Ascending aorta (tissue), 2 donors: Measurements from ENCODE around the gene UBE2E2. TPM values are rescaled to one million over a fixed set of nuclear protein-coding genes. Genes with fewer than 3 reads are reported as not detected.

ENCODE experiments used
- DNase-seq, 2 donors: peaks; one replicate each; pipeline ENCODE4 v3.0.0-alpha.2; 2019; ENCODE audit warnings: low spot score in 2 of 2
- H3K27ac ChIP-seq, 2 donors: fragments of 200-600 bp; sonication (generic); one replicate each; pipeline ENCODE4 v1.5.1; 2016 to 2017; ENCODE audit warnings: mild to moderate bottlenecking in 1 of 2
- H3K27me3 ChIP-seq: fragments of 200-600 bp; sonication (generic); one replicate; pipeline ENCODE4 v1.5.1; 2017
- H3K36me3 ChIP-seq, 2 donors: fragments of 200-600 bp; sonication (generic); one replicate each; pipeline ENCODE4 v1.5.1; 2016
- H3K4me1 ChIP-seq, 2 donors: fragments of 200-600 bp; sonication (generic); one replicate each; pipeline ENCODE4 v1.5.1; 2016 to 2017; ENCODE audit warnings: mild to moderate bottlenecking in 1 of 2
- H3K4me3 ChIP-seq, 2 donors: fragments of 200-600 bp; sonication (generic); one replicate each; pipeline ENCODE4 v1.5.1; 2016 to 2017; ENCODE audit warnings: mild to moderate bottlenecking in 1 of 2
- H3K9me3 ChIP-seq, 2 donors: fragments of 200-600 bp; sonication (generic); one replicate each; pipeline ENCODE4 v1.5.1; 2016
- intact Hi-C: fragments of 100-400 bp; cut with DNase I; formaldehyde crosslinking; loops from one replicate; pipeline ENCODE4 v1.15.1; 2023
- total RNA-seq: library from RNA; depleted of rRNA; stranded (reverse); fragments of >200 nt; gene quantifications from one replicate; pipeline ENCODE4 v1.1.0, GENCODE V29; 2016
- TF ChIP-seq, protein P1 (sequence below), 3 experiments: fragments of 200-600 bp in 2 of 3; fragments of 450-650 bp in 1 of 3; sonication (generic) in 2 of 3; IDR thresholded peaks; one replicate each; pipeline ENCODE4 v1.5.1; 2016 to 2019; ENCODE audit warnings: antibody characterized with exemption in 3 of 3, mild to moderate bottlenecking in 1 of 3, moderate library complexity in 1 of 3

Gene UBE2E2
- total RNA-seq, 1 donor from 2014 or later: 5.3 TPM

DNA sequence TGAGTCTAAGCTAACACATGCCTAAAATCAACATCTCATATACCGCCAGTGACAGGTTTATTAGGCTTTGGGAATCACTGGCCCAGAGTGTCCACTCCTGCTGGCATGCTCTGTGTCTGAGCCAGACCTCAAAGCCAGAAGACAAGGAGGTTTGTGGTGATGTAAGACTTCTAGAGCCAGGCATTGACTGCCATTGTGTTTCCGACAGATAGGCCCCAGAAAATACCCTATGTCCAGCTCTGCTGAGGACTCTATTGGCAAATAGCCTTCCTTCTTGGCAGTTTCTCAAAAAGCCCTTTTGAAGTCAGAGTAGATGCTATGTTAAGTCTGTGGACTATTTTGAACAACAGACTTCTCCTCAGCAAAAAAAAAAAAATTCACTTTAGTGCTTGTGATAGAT lies 420.7 kb downstream of the UBE2E2 start:
- DNase-seq: no peak
- Histone ChIP-seq H3K36me3 (no peaks in the 10 kb centered on the region), H3K9me3 (peaks cover 0 to 5% of the 10 kb centered on the region in 2 donors), H3K27me3 (no peaks in the 10 kb centered on the region), H3K4me3 (no peak overlapping the region), H3K4me1 (no peaks in the 10 kb centered on the region), H3K27ac (no peak overlapping the region)
- TF ChIP-seq, protein P1, sequence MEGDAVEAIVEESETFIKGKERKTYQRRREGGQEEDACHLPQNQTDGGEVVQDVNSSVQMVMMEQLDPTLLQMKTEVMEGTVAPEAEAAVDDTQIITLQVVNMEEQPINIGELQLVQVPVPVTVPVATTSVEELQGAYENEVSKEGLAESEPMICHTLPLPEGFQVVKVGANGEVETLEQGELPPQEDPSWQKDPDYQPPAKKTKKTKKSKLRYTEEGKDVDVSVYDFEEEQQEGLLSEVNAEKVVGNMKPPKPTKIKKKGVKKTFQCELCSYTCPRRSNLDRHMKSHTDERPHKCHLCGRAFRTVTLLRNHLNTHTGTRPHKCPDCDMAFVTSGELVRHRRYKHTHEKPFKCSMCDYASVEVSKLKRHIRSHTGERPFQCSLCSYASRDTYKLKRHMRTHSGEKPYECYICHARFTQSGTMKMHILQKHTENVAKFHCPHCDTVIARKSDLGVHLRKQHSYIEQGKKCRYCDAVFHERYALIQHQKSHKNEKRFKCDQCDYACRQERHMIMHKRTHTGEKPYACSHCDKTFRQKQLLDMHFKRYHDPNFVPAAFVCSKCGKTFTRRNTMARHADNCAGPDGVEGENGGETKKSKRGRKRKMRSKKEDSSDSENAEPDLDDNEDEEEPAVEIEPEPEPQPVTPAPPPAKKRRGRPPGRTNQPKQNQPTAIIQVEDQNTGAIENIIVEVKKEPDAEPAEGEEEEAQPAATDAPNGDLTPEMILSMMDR (IDR thresholded peaks at IDR 0.05): no peak
- intact Hi-C loops: no loop called here

DNA sequence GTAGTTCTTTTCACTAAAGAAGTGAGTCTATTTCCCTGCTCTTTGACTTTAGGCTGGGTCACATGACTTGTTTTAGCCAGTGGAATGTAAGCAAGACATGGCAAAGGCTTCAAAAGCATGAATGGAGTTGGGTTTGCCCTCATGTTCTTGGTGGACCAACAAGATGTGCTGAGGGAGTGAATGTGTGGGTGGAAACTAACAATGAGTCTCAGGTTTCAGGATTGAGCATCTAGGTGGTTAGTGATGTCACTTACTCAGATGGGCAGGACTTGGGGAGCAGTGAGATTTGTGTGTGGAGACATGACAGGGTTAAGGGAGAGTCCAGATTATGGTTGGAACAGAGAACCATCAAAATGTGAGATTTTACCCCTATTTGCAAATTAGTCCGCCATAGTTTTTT lies 421.2 kb downstream of the UBE2E2 start:
- Histone ChIP-seq H3K4me1 (no peaks in the 10 kb centered on the region), H3K4me3 (no peak overlapping the region), H3K36me3 (no peaks in the 10 kb centered on the region), H3K27ac (no peak overlapping the region), H3K9me3 (peaks cover 0 to 5% of the 10 kb centered on the region in 2 donors), H3K27me3 (no peaks in the 10 kb centered on the region)
- TF ChIP-seq, protein P1 (IDR thresholded peaks at IDR 0.05): no peak
- intact Hi-C loops: no loop called here
- DNase-seq: no peak

- no peaks in the 10 kb centered on the region for H3K27me3 ChIP-seq
- TF ChIP-seq, protein P1 (IDR thresholded peaks at IDR 0.05): no peak
- H3K4me1 ChIP-seq: no peaks in the 10 kb centered on the region
- H3K4me3 ChIP-seq: no peak overlapping the region
- H3K36me3 ChIP-seq: no peaks in the 10 kb centered on the region
- no peak for DNase-seq
- no peak overlapping the region for H3K27ac ChIP-seq
- H3K9me3 ChIP-seq: peaks cover 0 to 5% of the 10 kb centered on the region in 2 donors
- intact Hi-C loops: no loop called here
Measured at GRCh38 chr3:23626442-23626841, 423.3 kb downstream of the UBE2E2 start.

GRCh38 chr3:23629181-23629894 lies 426.2 kb downstream of the UBE2E2 start:
- H3K9me3 ChIP-seq: peaks cover 0 to 5% of the 10 kb centered on the region in 2 donors
- DNase-seq: no peak
- intact Hi-C loops: no loop called here

DNA sequence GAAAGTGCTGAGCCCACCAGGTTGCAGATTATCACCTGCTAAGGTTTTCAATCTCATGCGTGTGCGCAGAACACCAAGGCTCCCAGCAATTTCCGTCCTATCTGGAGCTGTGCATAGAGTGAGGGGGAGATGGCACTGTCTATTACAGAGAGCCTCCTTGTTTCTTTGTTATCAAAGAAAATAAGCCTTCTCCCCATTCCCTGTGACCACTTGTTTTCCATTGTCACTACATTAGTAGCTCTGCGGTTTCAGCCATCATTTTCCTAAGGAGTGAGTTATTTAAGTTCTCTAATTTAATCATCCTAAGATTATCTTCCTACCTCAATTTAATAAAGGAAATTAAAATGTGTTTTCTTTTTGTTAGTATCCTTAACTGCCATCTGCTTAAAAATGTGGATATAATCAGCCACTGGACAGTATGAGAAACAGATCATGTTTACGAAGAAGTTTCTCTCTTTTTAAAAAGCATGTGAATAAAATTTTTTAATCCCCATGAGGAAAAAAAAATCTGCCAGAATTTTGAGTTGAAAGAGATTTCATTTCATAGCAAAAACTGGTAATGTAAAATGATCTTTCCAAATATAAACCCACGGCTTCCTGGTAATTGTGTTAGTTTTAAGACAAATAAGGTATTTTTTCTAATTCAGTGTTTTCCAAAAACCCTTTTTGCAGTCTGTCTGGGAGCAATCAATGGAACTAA lies 430.3 kb downstream of the UBE2E2 start:
- H3K36me3 ChIP-seq: no peaks in the 10 kb centered on the region
- H3K9me3 ChIP-seq: peaks cover 0 to 6% of the 10 kb centered on the region in 2 donors

More at GRCh38 chr3:23629181-23629894, 426.2 kb downstream of the UBE2E2 start:
- H3K36me3 ChIP-seq: no peaks in the 10 kb centered on the region
- H3K27me3 ChIP-seq: no peaks in the 10 kb centered on the region
- TF ChIP-seq, protein P1 (IDR thresholded peaks at IDR 0.05): no peak
- H3K4me1 ChIP-seq: no peaks in the 10 kb centered on the region
- no peak overlapping the region for H3K27ac ChIP-seq
- H3K4me3 ChIP-seq: no peak overlapping the region

More for the DNA sequence above, 430.3 kb downstream of the UBE2E2 start:
- H3K27me3 ChIP-seq: no peaks in the 10 kb centered on the region
- H3K27ac ChIP-seq: no peak overlapping the region
- no peaks in the 10 kb centered on the region for H3K4me1 ChIP-seq
- intact Hi-C loops: no loop called here
- no peak overlapping the region for H3K4me3 ChIP-seq
- no peak for DNase-seq
- TF ChIP-seq, protein P1 (IDR thresholded peaks at IDR 0.05): no peak
